ENCODE measurements around the gene UPK3BL2.
"Not testable (repeated sequence)": the region's sequence is repeated elsewhere in the genome, so short reads cannot be mapped to it uniquely, and the experiment has no call there.

Gene UPK3BL2, protein sequence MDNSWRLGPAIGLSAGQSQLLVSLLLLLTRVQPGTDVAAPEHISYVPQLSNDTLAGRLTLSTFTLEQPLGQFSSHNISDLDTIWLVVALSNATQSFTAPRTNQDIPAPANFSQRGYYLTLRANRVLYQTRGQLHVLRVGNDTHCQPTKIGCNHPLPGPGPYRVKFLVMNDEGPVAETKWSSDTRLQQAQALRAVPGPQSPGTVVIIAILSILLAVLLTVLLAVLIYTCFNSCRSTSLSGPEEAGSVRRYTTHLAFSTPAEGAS

DNA sequence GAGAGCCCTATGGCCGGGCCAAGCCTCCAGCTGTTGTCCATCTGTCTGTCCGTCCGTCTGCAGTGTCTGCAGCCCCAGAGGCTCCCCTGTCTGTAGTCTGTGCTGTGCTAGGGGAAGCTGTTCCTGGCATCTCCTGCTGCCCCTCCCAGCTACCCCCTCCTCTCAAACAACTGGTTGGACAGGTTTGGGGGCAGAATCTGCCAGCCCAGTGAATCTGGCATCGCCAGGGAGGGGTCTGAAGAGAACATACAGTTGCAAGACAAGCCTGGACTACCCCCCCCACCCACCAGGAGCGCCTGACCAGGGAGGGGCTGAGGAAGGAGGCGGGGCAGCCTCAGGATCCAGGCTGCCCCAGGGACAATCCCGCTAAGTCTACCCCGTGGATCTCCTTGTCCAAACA is at the start of gene UPK3BL2:
Gene UPK3BL2, minus strand, starts transcription at position 101 of the 400 bp plus-strand sequence. Its CDS starts 60 bp downstream, at position 41.
- DNase-seq, result not testable (repeated sequence)

DNA sequence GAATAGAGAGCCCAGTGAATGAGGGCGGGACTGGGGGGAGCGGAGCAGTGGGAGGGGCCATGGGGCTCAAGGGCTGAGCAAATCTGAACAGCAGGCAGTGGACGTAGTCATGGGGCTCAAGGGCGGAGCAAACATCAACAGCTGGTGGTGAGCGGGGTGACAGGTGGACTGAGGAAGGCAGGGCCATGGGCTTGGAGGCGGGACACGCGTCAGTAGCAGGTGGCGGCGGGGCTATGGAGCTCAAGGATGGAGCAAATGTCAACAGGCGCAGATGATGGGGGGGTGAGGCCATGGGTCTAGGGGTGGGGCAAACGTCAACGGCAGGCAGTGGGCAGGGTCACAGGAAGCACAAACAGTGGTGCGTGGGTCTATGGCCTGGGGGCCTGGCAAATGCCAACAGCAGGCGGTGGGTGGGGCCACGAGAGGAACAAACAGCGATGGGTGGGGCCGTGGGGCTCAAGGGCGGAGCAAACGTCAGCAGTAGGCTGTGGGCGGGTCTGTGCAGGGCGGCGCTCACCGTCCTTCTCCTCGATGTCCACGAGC is 49.1 kb upstream of the UPK3BL2 start:
- DNase-seq, result not testable (repeated sequence)

DNA sequence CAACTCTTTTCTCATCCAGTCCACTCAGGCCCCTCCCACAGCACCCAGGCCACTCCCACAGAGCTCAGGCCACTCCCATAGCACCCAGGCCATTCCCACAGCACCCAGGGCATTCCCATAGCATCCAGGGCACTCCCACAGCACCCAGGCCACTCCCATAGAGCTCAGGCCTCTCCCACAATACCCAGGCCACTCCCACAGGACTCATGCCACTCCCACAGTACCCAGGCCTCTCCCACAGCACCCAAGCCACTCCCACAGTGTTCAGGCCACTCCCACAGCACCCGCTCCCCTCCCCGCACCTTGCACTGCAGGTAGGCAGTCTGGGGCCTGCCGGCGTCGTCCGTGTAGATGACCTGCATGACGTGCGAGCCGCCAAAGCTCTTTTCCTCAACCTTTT is 46.4 kb upstream of the UPK3BL2 start:
- not testable (repeated sequence) for DNase-seq

DNA sequence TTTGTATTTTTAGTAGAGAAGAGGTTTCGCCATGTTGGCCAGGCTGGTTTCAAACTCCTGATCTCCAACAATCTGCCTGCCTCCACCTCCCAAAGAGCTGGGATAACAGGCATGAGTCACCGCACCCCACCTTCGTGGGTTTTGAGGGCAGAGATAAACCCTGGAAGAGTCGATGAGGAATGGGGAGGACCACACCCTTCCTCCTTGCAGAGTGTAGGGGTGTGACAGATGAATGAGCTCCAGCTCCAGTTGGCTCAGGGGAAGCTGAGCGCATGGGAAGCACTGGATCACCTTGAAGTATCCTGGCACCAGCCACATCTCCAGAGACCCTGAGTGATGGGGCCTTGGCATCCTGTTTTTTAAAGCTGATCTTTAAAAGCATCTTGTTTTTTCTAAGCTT is 40.0 kb upstream of the UPK3BL2 start:
- DNase-seq, result not testable (repeated sequence)

DNA sequence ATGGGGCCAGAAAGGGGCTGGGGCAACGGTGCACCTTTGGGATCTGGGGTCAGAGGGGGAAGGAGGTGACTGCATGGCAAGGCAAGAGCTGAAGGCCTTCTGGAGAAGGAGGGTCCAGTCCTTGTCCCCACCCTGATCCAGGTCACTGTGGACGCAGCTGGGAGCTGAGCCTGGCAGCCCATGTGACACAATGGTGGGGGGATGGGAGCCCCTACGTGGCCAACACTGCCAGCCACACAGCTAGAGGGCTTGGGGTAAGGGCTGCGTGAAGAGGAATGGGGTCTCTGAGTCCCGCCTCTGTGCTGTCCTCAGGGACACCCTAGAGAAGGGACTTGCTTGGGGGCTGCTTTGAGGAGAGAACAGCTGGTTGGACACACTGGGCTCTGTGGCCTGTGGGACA is 38.2 kb upstream of the UPK3BL2 start:
- not testable (repeated sequence) for DNase-seq

DNA sequence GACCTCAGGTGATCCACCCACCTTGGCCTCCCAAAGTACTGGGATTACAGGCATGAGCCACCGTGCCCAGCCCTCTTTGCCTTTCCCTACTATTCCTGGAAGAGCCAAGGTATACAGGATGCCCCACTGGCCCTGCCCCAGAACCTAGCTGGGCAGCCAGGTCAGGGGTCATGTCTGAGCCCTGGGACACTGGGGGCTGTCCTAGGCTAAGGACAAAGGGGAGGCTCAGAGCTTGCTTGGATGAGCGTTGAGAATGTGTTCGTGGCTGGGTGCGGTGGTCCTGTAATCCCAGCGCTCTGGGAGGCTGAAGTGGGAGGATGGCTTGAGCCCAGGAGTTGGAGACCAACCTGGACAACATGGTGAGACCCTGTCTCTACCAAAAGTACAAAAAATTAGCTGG is 35.0 kb upstream of the UPK3BL2 start:
- DNase-seq, result not testable (repeated sequence)

DNA sequence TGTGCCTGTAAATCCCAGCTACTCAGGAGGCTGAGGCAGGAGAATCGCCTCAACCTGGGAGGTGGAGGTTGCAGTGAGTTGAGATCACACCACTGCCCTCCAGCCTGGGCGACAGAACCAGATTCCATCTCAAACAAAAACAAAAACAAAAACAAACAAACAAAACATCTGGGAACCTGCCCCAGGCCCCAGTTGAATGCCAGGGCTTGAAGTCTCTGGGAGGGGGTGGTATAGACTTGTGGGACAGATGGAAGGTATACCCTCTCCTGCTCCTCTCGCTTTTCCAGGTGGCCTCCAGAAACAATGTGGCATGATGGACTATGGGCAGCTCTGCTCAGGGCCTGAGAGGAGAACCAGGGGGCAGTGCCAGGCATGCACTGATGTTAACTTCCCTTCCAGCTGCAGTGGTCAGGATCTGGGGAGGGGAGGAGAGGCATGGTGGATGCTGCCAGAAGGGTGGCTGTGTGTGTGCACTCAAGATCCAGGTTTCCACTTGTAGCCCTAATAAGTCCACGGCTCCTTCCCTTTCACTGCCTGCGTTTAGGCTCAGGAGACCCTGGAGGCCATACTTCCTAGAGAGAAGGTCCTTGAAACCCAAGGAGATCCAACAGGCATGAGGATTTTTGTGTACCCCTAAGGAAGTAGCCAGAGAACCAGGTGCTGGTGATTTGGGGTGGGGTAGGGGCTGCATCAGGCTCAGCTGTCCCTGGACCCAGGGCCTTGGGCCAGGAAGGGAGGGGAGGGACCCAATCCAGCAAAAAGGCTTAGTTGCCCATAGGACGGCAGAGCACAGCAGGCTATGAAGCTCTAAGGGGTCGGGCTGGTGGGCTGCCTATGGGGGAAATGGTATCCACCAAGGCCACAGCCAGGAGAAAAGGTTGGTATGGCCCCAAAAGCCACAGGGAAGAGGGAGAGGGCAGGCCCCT is 34.1 kb upstream of the UPK3BL2 start:
- DNase-seq, result not testable (repeated sequence)

DNA sequence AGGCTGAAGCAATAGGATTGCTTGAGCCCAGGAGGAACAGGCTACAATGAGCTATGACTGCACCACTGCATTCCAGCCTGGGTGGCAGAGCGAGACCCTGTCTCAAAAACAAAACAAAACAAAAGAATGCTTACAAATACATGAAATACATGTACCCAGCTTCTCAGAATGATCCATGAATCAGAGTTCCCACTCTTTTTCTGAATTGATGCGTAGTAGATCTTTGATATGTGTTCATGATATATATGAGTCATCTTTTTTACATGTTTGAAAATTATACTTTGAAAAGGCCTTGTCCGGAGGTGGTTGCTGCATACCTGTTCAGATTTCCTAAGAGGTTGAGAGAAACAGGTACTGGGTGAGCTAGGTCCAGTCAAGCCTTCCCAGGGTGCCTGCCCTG is 32.9 kb upstream of the UPK3BL2 start:
- not testable (repeated sequence) for DNase-seq

DNA sequence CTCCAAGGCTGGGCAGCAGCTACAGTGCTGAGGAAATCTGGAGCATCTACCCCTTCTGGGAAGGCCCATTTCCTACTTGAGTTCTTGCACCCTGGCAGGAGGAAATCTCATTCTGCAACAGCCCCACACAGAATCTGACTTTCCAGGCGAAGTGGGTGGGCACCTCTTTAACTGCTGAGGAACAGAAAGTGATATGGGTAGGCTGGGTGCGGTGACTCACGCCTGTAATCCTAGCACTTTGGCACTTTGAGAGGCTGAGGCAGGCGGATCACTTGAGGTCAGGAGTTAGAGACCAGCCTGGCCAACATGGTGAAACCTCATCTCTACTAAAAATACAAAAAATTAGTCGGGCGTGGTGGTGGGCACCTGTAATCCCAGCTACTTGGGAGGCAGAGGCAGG is 31.1 kb upstream of the UPK3BL2 start:
- not testable (repeated sequence) for DNase-seq

DNA sequence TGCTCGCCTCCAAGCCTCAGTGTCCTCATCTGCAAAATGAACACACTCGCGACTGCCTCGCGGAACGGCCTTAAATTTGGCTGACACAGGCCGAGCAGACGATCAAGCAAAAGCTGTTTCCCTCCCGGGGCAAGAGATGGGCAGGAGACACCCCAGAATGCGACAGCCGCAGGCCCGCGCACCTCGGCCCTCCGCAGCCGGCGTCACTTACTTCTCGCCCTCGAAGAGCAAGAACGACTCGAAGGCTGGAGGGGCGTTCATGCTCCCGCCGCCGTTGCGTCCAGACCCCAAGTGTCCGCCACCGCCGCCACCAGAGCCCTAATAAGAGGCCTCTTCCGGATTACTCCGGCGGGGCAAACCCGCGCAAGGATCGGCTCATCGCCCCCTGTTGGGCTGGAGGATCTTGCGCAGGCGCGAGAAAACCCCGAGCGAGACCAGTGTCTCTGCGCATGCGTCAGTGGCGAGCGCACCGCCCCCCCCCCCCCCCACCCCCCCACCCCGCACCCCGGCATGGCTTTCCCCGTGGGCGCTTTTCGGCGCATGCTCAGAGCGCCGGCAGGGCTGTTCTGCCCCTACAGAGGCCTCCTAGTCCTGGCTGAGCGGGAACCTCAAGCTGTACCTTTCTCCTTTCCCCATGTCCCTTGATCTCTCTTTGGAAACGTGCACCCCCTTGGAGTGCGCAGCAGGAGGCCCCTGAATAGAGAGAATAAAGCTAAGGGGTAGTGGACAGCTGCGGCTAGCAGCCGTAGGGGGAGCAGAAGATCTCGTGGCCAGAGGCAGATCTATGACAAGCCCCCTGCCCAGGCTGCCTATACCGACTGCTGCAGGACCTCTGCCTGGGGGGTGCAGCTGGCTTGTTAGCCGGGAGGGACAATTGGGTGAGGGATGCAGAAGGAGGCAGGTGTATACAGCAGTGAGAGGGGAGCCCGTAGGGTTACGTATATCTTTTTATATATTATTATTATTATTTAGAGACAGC is 29.1 kb upstream of the UPK3BL2 start, which contains the start of gene POLR2J3:
Gene POLR2J3, minus strand, starts transcription at position 323 of the 979 bp plus-strand sequence. Its CDS starts 62 bp downstream, at position 261.
- peak; percentile 75 to 98 for DNase-seq

DNA sequence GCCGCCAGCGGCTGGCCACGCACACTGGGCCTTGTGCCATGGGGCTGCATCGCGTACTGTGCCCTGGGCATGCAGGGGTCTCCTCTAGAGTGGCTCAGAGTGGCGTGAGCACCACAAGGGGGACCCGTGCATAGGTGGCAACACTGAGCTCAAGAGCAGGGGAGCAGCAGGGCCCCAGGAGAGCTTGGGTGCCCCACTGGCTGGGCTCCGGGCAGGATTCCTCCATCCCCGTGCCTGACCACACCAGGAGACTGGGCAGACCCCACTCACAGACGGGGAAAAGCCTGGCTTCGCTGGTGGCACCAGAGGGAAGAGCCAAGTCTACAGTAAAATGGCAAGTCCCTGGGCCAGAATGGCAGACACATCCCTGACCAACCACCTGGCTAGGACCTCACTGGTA is 25.1 kb upstream of the UPK3BL2 start:
- DNase-seq, result not testable (repeated sequence)

DNA sequence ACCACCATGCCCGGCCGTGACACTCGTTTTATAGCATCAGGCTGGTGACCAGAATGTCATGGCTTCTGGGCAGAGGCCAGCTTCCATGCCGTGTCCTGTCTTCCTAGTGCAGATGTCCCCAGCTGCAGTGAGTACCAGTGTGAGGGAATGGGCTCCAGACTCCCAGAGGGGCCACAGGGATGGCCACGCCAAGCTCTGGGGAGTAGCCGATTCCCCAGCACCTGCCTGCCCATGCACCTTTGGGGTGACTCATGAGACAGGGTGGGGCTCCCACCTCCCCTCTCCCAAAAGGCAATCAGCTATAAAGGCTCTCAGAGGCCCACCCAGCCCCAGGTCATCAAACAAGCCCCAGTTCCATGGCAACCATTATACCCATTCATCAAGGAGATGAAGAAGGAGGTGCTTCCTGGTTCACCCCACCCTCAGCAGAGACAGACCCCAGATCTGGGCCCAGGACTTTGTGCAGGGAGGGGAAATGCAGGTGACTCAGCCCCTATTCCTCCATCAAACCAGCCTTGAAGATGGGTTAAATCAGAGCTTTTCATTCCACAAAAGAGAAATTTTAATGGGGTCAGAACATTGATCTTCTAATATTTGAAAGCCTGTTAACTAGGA is 7.4 kb upstream of the UPK3BL2 start, which contains the start of gene SPDYE2:
Gene SPDYE2, plus strand, starts transcription at position 419 of the 615 bp plus-strand sequence. CDS start 2,030 bp downstream, outside the sequence.
- DNase-seq, result not testable (repeated sequence)

DNA sequence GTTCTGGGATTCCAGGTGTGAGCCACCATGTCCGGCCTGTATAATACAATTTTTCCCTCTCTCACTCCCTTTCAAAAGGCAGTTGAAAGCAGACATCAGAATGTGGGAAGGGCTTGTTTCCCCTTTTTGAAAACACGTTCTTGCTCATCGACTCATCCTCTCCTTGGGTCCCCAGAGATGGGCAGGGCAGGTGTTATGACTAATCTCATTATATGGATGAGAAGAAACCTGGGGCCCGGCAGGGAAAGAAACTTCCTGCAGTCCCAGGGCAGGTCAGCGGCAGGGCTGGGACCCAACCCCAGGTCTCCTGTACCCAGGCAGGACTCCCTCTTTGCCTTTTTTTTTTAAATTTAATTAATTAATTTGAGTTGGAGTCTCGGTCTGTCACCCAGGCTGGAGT is 2.9 kb upstream of the UPK3BL2 start:
- not testable (repeated sequence) for DNase-seq

DNA sequence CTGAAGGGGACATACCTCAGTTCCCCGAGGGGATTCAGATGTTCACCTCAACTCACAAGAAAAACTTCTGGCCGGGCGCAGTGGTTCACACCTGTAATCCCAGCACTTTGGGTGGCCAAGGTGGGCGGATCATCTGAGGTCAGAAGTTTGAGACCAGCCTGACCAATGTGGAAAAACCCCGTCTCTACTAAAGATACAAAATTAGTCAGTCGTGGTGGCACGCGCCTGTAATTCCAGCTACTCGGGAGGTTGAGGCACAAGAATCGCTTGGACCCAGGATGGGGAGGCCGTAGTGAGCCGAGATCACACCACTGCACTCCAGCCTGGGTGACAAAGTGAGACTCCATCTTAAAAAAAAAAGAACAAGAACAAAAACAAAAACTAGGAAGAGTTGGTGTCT is 1.8 kb upstream of the UPK3BL2 start:
- not testable (repeated sequence) for DNase-seq

DNA sequence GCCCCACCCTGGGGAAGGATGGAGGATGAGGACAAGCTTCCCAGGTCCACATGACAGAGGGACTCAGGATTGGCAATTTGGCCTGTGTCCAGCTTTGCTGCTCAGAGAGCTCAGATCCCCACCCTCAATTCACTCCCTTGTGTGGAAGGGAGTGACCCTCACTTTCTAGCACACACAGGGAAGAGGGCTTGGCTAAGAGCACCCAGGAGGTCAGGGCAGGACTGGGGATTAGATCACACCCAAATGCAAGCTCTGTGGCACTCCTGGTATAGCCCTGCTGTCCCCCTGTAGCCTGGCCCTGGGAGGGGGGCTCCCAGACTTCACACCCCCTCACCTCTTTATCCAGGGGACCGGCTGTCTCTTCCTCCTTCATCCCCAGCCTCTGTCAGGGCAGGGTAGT is 876 bp upstream of the UPK3BL2 start:
- not testable (repeated sequence) for DNase-seq

DNA sequence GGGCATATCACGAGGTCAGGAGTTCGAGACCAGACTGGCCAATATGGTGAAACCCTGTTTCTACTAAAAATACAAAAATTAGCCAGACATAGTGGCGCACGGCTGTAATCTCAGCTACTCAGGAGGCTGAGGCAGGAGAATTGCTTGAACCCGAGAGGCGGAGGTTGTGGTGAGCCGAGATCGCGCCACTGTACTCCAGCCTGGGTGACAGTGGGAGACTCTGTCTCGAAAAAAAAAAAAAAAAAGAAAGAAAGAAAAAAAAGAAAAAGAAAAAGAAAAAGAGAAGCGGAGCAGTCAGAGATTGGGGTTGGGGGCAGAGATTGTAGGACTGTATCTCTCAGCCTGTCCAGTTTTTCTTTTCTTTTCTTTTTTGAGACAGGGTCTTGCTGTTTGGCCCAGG is 725 bp downstream of the UPK3BL2 start:
- not testable (repeated sequence) for DNase-seq

DNA sequence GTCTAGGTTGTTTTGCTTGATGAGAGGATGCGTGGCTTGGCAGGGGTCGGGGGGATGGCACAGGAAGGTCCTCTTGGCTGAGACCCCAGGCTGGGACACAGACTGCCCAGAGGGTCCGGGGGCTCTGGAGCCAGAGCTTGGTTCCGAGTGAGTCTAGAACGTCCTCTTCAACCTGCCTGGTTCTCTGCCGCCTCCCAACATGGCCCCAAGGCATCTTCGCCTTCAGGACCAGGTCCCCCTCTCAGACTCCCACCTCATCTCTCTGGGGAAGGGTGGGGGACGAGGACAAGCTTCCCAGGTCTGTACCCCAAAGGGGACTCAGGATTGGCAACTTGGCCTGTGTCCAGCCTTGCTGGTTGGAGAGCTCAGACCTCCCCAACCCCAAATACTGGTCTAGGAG is 1.4 kb downstream of the UPK3BL2 start:
- DNase-seq, result not testable (repeated sequence)

DNA sequence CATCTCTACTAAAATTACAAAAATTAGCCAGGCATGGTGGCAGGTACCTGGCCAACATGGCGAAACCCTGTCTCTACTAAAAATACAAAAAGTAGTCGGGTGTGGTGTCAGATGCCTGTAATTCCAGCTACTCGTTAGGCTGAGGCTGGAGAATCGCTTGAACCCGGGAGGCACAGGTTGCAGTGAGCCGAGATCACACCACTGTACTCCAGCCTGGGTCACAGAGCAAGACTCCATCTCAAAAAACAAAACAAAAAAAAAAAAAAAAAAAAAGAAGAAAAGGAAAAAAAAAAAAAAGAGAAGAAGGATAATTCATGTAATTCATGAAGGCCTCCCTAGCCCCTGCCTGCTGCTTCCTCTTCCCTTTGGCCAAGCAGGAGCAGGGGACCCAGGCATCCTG is 2.9 kb downstream of the UPK3BL2 start:
- DNase-seq, result not testable (repeated sequence)

DNA sequence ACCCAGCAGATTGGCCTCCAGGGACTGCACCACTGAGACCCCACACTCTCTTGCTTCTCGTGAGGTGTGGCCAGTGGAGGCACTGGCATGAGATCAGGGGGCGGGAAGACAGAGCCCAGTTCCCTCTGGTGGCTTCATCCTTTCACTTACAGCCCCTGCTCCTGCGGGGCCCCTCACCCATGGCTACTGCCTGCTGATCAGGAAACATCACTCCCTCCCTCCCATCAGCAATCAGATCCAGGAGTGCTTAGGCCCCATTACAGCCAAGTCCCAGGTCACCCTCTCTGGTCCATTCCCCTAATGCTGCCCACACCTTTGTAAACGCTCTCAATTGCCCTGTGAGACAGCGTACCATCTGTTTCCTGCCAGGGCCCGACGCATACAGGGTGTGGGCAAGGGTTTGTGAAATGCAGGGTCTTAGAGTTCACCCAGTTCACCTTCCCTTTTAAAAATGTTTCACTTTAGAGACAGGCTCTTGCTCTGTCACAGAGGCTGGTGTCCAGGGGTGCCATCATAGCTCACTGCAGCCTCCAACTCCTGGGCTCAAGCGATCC is 8.4 kb downstream of the UPK3BL2 start:
- not testable (repeated sequence) for DNase-seq

DNA sequence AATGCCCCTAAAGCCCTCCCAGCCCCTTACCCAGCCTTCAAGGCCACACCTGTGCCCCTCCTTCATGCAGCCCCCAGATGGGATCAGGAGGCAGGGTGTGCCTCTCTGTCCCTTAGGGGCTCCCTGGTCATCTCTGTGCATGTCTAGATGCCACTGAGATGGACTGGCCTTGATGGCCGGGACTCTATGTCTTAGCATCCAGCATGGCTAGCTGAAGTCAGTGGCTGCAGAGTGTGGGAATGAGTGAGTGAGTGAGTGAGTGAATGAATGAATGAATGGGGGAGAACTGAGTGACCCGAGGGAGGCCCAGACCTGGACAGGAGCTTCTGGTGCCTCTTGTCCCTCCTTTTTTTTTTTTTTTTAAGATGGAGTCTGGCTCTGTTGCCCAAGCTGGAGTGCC is 11.4 kb downstream of the UPK3BL2 start:
- not testable (repeated sequence) for DNase-seq

DNA sequence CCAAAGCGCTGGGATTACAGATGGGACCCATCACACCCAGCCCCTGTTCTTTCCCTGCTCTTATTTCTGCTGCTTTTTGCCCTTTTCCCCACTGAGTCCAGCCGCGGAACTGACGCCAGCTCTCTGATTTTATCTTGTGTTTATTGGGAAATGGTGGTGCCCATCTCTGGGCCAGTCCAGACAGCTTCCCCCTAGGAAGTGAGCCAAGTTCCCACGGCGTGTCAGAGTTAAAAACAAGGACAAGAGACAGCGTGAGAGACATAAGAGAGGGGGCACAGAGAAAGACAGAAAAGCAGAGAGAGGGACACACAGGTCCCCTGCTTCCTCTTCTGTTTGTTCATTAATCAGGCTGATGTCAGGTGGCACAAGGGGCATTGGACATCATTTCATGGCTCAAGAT is 11.9 kb downstream of the UPK3BL2 start:
- DNase-seq, result not testable (repeated sequence)

All from inflammatory macrophage treated with lipopolysaccharide for 1 hour (primary cell).